Kidney (tissue), 14 donors: ENCODE measurements around the gene ADGRL3. TPM values are rescaled to one million over a fixed set of nuclear protein-coding genes. Genes with fewer than 3 reads are reported as not detected.

ENCODE experiments used
- DNase-seq, 5 donors: peaks; one replicate each; pipeline ENCODE4 v3.0.0-alpha.2; 2013 to 2020
- FAIRE-seq: peaks from 2 replicates; lab custom pipeline; 2012; peaks lifted over from hg19 to GRCh38; lab: Jason Lieb, UNC
- H3K27ac ChIP-seq, 2 donors: one replicate each; pipeline ENCODE4 v1.7.0; 2013; ENCODE audit warnings: low read depth in 2 of 2, low read length in 2 of 2, inconsistent platforms in 1 of 2
- H3K27me3 ChIP-seq: one replicate; pipeline ENCODE4 v1.7.1; 2013; ENCODE audit warnings: low read length, inconsistent platforms; ENCODE audit not compliant: control insufficient read depth, insufficient read depth
- H3K36me3 ChIP-seq, 3 donors: one replicate each; pipeline versions ENCODE4 v1.7.0 to v1.7.1; 2013; ENCODE audit warnings: low read length in 3 of 3, control low read depth in 1 of 3, inconsistent platforms in 1 of 3; ENCODE audit not compliant: insufficient read depth in 3 of 3, control insufficient read depth in 2 of 3
- H3K4me1 ChIP-seq, 3 donors: one replicate each; pipeline versions ENCODE4 v1.7.0 to v1.7.1; 2013; ENCODE audit warnings: low read length in 3 of 3, inconsistent platforms in 1 of 3, low read depth in 1 of 3; ENCODE audit not compliant: control insufficient read depth in 2 of 3, insufficient read depth in 2 of 3
- H3K4me3 ChIP-seq, 3 donors: one replicate each; pipeline versions ENCODE4 v1.7.0 to v1.8.1; 2013; ENCODE audit warnings: low read length in 3 of 3, control low read depth in 1 of 3, inconsistent platforms in 1 of 3
- H3K9ac ChIP-seq, 3 donors: one replicate each; pipeline versions ENCODE4 v1.7.0 to v1.7.1; 2013; ENCODE audit warnings: low read length in 3 of 3, control low read depth in 1 of 3, inconsistent platforms in 1 of 3
- H3K9me3 ChIP-seq, 3 donors: one replicate each; pipeline versions ENCODE4 v1.7.0 to v1.7.1; 2013; ENCODE audit warnings: low read length in 3 of 3, control low read depth in 1 of 3, inconsistent platforms in 1 of 3; ENCODE audit not compliant: control insufficient read depth in 2 of 3, insufficient read depth in 1 of 3
- intact Hi-C: fragments of 100-400 bp; cut with DNase I; formaldehyde crosslinking; loops from one replicate; pipeline ENCODE4 v1.11.1; 2022
- polyA plus RNA-seq: library from polyadenylated mRNA; stranded (reverse); fragments of 350-450 nt; fragmentation: Illumina TruSeq; extraction: RNeasy Lipid Tissue Mini Kit (QIAGEN cat#74804); gene quantifications from one replicate; pipeline ENCODE4 v1.2.3, GENCODE V29; 2014; ENCODE audit warnings: low read depth, low replicate concordance; ENCODE audit not compliant: insufficient read depth
- total RNA-seq: library from RNA; stranded (reverse); fragmentation: NEBNext Ultra II Directional; extraction: Animal tissue kit (Norgen Biotek cat#: 25700); gene quantifications from one replicate; pipeline ENCODE4 v1.2.1, GENCODE V29; 2021
- TF ChIP-seq, protein P1 (sequence below): IDR thresholded peaks from 3 replicates; pipeline ENCODE4 v1.5.1; 2012; ENCODE audit warnings: mild to moderate bottlenecking, moderate library complexity, borderline replicate concordance; ENCODE audit not compliant: insufficient read depth; ENCODE audit errors: extremely low read depth
- donor health status: control.
- donor health status: control.
- donor health status: control.
- donor health status: control.
- donor health status: control.
- donor health status: DM: yes; HTN: yes; CAD: no.
- donor health status: Normal renal cell carcinoma (clear cell type).

Gene ADGRL3
- total and polyA plus RNA-seq, 2 donors from 2014 or later, result 1.3 to 8.9 TPM

GRCh38 chr4:61770456-61770855 is 570.3 kb downstream of the ADGRL3 start:
- Histone ChIP-seq H3K9me3 (no peaks in the 10 kb centered on the region), H3K27ac (no peak overlapping the region), H3K4me1 (no peaks in the 10 kb centered on the region), H3K9ac (no peak overlapping the region), H3K36me3 (no peaks in the 10 kb centered on the region), H3K27me3 (no peaks in the 10 kb centered on the region), H3K4me3 (no peak overlapping the region)
- TF ChIP-seq, protein P1, sequence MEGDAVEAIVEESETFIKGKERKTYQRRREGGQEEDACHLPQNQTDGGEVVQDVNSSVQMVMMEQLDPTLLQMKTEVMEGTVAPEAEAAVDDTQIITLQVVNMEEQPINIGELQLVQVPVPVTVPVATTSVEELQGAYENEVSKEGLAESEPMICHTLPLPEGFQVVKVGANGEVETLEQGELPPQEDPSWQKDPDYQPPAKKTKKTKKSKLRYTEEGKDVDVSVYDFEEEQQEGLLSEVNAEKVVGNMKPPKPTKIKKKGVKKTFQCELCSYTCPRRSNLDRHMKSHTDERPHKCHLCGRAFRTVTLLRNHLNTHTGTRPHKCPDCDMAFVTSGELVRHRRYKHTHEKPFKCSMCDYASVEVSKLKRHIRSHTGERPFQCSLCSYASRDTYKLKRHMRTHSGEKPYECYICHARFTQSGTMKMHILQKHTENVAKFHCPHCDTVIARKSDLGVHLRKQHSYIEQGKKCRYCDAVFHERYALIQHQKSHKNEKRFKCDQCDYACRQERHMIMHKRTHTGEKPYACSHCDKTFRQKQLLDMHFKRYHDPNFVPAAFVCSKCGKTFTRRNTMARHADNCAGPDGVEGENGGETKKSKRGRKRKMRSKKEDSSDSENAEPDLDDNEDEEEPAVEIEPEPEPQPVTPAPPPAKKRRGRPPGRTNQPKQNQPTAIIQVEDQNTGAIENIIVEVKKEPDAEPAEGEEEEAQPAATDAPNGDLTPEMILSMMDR, result no peak
- DNase-seq, result no peak
- no peak for FAIRE-seq
- intact Hi-C loops, result no loop called here

- TF ChIP-seq, protein P1, result no peak
- no peaks in the 10 kb centered on the region for H3K27me3 ChIP-seq
- no peak overlapping the region for H3K9ac ChIP-seq
- H3K4me3 ChIP-seq, result no peak overlapping the region
- no peaks in the 10 kb centered on the region for H3K4me1 ChIP-seq
- intact Hi-C loops, result no loop called here
- DNase-seq (no peak), FAIRE-seq (no peak)
- H3K27ac ChIP-seq, result no peak overlapping the region
- no peaks in the 10 kb centered on the region for H3K36me3 ChIP-seq
- H3K9me3 ChIP-seq, result no peaks in the 10 kb centered on the region
Observed at GRCh38 chr4:61771056-61771455, 570.9 kb downstream of the ADGRL3 start.

GRCh38 chr4:61772126-61772525 is 572.0 kb downstream of the ADGRL3 start:
- no peak for FAIRE-seq
- DNase-seq, result no peak
- H3K36me3 ChIP-seq, result no peaks in the 10 kb centered on the region
- H3K9me3 ChIP-seq, result no peaks in the 10 kb centered on the region
- H3K9ac ChIP-seq, result no peak overlapping the region
- intact Hi-C loops, result no loop called here
- no peak overlapping the region for H3K4me3 ChIP-seq
- no peaks in the 10 kb centered on the region for H3K27me3 ChIP-seq
- no peak overlapping the region for H3K27ac ChIP-seq
- no peaks in the 10 kb centered on the region for H3K4me1 ChIP-seq
- TF ChIP-seq, protein P1, result no peak

DNA sequence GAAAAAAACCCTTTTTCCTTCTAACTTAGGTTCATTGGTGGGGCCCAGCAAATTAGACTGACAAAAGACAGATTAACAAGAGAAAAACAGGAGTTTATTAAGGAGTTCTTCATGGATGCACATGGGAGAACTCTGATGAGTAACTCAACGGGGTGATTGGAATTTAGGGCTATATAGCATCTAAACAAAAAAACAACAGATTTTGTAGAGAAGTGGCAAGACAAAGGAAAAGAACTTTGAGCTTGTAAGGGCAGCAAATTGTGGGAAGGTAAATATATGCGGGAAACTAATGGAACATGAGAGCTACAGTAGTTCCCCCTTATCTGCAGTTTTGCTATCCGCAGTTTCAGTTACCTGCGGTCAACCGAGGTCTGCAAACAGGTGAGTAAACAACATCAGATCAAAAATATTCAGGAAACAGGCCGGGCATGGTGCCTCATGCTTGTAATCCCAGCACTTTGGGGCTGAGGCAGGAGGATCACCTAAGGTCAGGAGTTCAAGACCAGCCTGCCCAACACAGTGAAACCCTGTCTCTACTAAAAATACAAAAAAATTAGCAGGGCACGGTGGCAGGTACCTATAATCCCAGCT is 573.6 kb downstream of the ADGRL3 start:
- TF ChIP-seq, protein P1, result no peak
- no peak overlapping the region for H3K4me3 ChIP-seq
- no peaks in the 10 kb centered on the region for H3K9me3 ChIP-seq
- H3K27ac ChIP-seq, result no peak overlapping the region
- DNase-seq (no peak), FAIRE-seq (no peak)
- no peaks in the 10 kb centered on the region for H3K27me3 ChIP-seq
- H3K9ac ChIP-seq, result no peak overlapping the region
- H3K36me3 ChIP-seq, result no peaks in the 10 kb centered on the region
- intact Hi-C loops, result no loop called here
- no peaks in the 10 kb centered on the region for H3K4me1 ChIP-seq
